CD4-positive, alpha-beta T cell treated with Interferon gamma for 1 hour (primary cell): ENCODE data around the gene CETP.
"Not testable (repeated sequence)": the region's sequence is repeated elsewhere in the genome, so short reads cannot be mapped to it uniquely, and the experiment has no call there.

ENCODE experiments used
- DNase-seq: peaks from one replicate; pipeline ENCODE4 v3.0.0-alpha.2; 2020

Gene CETP

GRCh38 chr16:56960681-56961281 is 969 bp upstream of the CETP start:
- no peak for DNase-seq

GRCh38 chr16:56961386-56961785 is 364 bp upstream of the CETP start:
- DNase-seq: no peak

GRCh38 chr16:56964243-56965148 is 2.7 kb downstream of the CETP start:
- DNase-seq: peak; percentile 88

GRCh38 chr16:56965149-56966092 is 3.7 kb downstream of the CETP start:
- DNase-seq: no peak

- no peak for DNase-seq
Observed at GRCh38 chr16:56966093-56966475, 4.3 kb downstream of the CETP start.

GRCh38 chr16:56967733-56968132 is 6.0 kb downstream of the CETP start:
- DNase-seq: no peak

- no peak for DNase-seq
Observed at GRCh38 chr16:56969769-56970168, 8.0 kb downstream of the CETP start.

- DNase-seq: peak; percentile 56
Observed at GRCh38 chr16:56970934-56971767, 9.4 kb downstream of the CETP start.

- no peak for DNase-seq
Observed at GRCh38 chr16:56971768-56972043, 10.0 kb downstream of the CETP start.

- DNase-seq: no peak
Observed at GRCh38 chr16:56972403-56973293, 10.9 kb downstream of the CETP start.

GRCh38 chr16:56973294-56973689 is 11.5 kb downstream of the CETP start:
- no peak for DNase-seq

- not testable (repeated sequence) for DNase-seq
Observed at GRCh38 chr16:56973899-56974298, 12.1 kb downstream of the CETP start.

- DNase-seq: no peak
Observed at GRCh38 chr16:56974549-56975300, 13.0 kb downstream of the CETP start.

GRCh38 chr16:56975714-56976113 is 14.0 kb downstream of the CETP start:
- no peak for DNase-seq

GRCh38 chr16:56977216-56977615 is 15.5 kb downstream of the CETP start:
- no peak for DNase-seq

- no peak for DNase-seq
Observed at GRCh38 chr16:56977823-56978430, 16.2 kb downstream of the CETP start.

- no peak for DNase-seq
Observed at GRCh38 chr16:56980201-56980535, 18.4 kb downstream of the CETP start.

GRCh38 chr16:56980792-56981724 is 19.3 kb downstream of the CETP start:
- no peak for DNase-seq

GRCh38 chr16:56981729-56982271 is 20.1 kb downstream of the CETP start:
- DNase-seq: no peak
